HUES6 (cell line): ENCODE data around the gene ZNF831.

Experiments
- H3K27ac ChIP-seq: 2 replicates; pipeline ENCODE4 v1.7.0; 2013; ENCODE audit warnings: low read depth, mild to moderate bottlenecking, low read length, inconsistent platforms
- H3K27me3 ChIP-seq: 2 replicates; pipeline ENCODE4 v1.6.1; 2013; ENCODE audit warnings: low read length; ENCODE audit not compliant: control insufficient read depth, insufficient read depth
- H3K36me3 ChIP-seq: 2 replicates; pipeline ENCODE4 v1.6.1; 2013; ENCODE audit warnings: low read length; ENCODE audit not compliant: control insufficient read depth, insufficient read depth
- H3K4me1 ChIP-seq: 2 replicates; pipeline ENCODE4 v1.6.1; 2013; ENCODE audit warnings: low read length; ENCODE audit not compliant: control insufficient read depth, insufficient read depth
- H3K4me3 ChIP-seq: 2 replicates; pipeline ENCODE4 v1.5.1; 2013; ENCODE audit warnings: low read depth, low read length
- H3K9ac ChIP-seq: one replicate; pipeline ENCODE4 v1.6.1; 2013; ENCODE audit warnings: mild to moderate bottlenecking, low read length
- H3K9me3 ChIP-seq: 2 replicates; pipeline ENCODE4 v1.6.1; 2013; ENCODE audit warnings: low read depth, low read length; ENCODE audit not compliant: control insufficient read depth, insufficient read depth

Gene ZNF831

GRCh38 chr20:59295531-59295930, 131.9 kb downstream of the ZNF831 start:
- Histone ChIP-seq H3K36me3 (no peaks in the 10 kb centered on the region), H3K27me3 (peaks cover 89% of the 10 kb centered on the region), H3K9ac (no peak overlapping the region), H3K9me3 (no peaks in the 10 kb centered on the region), H3K4me3 (no peak overlapping the region), H3K27ac (no peak overlapping the region), H3K4me1 (no peaks in the 10 kb centered on the region)

DNA sequence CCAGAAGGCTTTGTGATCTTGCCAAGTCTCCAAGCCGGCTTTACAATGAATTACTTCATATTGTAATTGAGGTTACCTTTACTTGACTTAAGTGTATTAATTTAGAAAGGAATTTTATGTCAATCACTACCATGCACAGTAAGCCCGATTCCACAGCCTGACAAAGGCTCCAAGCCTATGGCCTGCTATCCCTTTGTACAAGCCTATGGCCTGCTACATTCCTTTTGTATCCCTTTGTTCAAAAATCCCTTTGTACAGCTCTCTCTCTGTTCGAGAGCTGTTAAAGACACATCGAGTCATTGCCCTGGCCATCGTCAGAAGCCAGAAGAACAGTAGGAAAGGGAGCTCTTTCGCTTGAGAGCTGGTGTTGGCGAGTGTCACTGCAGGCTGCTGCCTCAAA, 134.1 kb downstream of the ZNF831 start:
- no peaks in the 10 kb centered on the region for H3K9me3 ChIP-seq
- no peaks in the 10 kb centered on the region for H3K36me3 ChIP-seq
- no peak overlapping the region for H3K4me3 ChIP-seq
- no peak overlapping the region for H3K27ac ChIP-seq
- H3K9ac ChIP-seq, result no peak overlapping the region
- peaks cover 96% of the 10 kb centered on the region for H3K27me3 ChIP-seq
- H3K4me1 ChIP-seq, result no peaks in the 10 kb centered on the region

DNA sequence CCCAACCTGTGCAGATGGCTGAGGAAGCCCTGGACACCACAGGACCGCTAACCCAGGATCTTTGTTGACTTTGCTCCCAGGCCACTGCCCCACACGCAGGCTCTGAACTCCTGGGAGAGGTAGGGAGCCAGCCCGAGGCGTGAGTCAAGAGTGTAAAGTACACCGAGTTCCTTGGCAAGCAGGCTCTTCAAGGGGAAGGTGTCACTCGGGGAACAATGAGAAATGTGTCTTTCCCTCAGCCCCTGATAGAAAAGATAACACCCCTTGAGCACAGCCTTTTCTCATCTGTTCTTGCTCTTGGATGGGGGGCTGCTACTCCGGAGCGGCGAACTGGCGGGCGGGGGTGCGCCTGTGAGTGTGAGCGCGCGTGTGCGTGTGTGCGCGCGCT, 136.3 kb downstream of the ZNF831 start:
- H3K27me3 ChIP-seq, result peaks cover 99% of the 10 kb centered on the region
- no peak overlapping the region for H3K9ac ChIP-seq
- no peak overlapping the region for H3K27ac ChIP-seq
- no peaks in the 10 kb centered on the region for H3K36me3 ChIP-seq
- H3K4me1 ChIP-seq, result no peaks in the 10 kb centered on the region
- no peaks in the 10 kb centered on the region for H3K9me3 ChIP-seq
- peak overlapping the region; percentile 46 for H3K4me3 ChIP-seq

DNA sequence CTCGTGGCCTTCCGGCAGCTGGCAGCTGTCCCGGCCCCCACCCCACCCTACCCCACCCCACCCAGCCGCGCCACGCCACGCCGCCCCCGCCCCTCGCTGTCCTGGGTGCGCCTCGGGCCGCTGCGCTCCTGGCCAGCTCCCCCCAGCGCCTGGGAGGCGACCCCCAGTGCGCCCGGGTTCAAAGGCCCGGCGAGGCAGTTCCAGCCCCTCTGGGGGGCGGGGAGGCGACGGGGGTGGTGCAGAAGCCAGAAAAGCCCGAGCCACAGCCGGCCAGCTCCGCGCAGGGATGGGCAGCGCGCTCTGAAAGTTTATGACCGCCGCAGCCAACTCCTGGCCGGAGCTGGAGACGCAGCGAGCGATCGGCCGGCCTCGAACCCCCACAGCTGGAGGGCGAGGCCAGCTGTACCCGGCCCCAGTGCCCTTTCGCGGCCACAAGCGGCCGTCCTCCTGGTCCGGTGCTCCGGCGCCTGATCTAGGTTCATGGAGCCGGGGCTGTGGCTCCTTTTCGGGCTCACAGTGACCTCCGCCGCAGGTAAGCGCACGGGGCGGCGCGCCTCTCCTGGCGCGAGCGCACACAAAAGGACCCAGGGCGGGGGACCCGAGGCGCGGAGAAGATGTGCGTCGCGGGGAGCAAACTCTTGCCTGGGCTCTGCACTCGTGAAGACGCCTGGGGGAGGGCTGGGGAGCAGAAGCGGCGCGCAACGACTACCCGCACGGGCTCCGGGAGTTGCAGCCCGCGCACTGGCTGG, 136.9 kb downstream of the ZNF831 start, which contains the start of gene EDN3:
Gene EDN3, plus strand, starts transcription at position 279 of the 749 bp plus-strand sequence. Its CDS starts 202 bp downstream, at position 481.
- H3K36me3 ChIP-seq, result no peaks in the 10 kb centered on the region
- peaks cover 99% of the 10 kb centered on the region for H3K27me3 ChIP-seq
- no peaks in the 10 kb centered on the region for H3K4me1 ChIP-seq
- H3K9me3 ChIP-seq, result no peaks in the 10 kb centered on the region
- peak within 1 kb of the TSS; percentile 39 for H3K9ac ChIP-seq
- peak within 1 kb of the TSS; percentile 67 for H3K4me3 ChIP-seq
- H3K27ac ChIP-seq, result no peak within 1 kb of the TSS

- peaks cover 91% of the 10 kb centered on the region for H3K27me3 ChIP-seq
- H3K9me3 ChIP-seq, result no peaks in the 10 kb centered on the region
- no peak overlapping the region for H3K9ac ChIP-seq
- no peaks in the 10 kb centered on the region for H3K4me1 ChIP-seq
- H3K36me3 ChIP-seq, result no peaks in the 10 kb centered on the region
- peak overlapping the region; percentile 67 for H3K4me3 ChIP-seq
- no peak overlapping the region for H3K27ac ChIP-seq
These were observed 137.9 kb downstream of the ZNF831 start for GRCh38 chr20:59301343-59302007.

GRCh38 chr20:59305908-59306655, 142.5 kb downstream of the ZNF831 start:
- Histone ChIP-seq H3K4me1 (peaks cover 4% of the 10 kb centered on the region; the same call in 1 of the 2 replicates), H3K27me3 (peaks cover 45% of the 10 kb centered on the region), H3K9me3 (no peaks in the 10 kb centered on the region), H3K4me3 (no peak overlapping the region), H3K27ac (no peak overlapping the region), H3K36me3 (no peaks in the 10 kb centered on the region), H3K9ac (no peak overlapping the region)

DNA sequence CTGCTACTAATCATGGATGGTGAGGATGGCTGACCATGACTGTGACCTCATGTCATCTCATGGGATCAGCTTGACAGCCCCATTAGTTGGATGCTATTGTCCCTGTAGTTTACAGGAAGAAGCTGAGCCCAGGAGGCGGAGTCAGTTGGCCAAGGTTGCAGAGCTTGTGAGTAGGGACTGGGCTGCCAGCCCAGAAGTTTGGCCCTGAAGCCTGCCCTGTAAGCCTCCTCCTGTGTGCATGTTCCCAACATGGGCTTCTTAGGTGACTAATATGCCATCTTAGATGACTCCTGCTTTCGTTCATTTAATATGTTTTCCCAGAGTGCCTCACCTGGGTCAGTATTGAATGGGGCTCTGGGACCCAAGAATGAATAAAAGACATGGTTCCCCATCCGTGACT, 143.6 kb downstream of the ZNF831 start:
- Histone ChIP-seq H3K27me3 (peaks cover 33% of the 10 kb centered on the region), H3K36me3 (no peaks in the 10 kb centered on the region), H3K9ac (no peak overlapping the region), H3K27ac (no peak overlapping the region), H3K9me3 (no peaks in the 10 kb centered on the region), H3K4me3 (no peak overlapping the region), H3K4me1 (peaks cover 4% of the 10 kb centered on the region; the same call in 1 of the 2 replicates)
